IPS-11a (cell line): ENCODE measurements around the gene TCERG1.
"Not testable (repeated sequence)": the region's sequence is repeated elsewhere in the genome, so short reads cannot be mapped to it uniquely, and the experiment has no call there.

Experiments used
- H3K4me3 ChIP-seq: one replicate; pipeline ENCODE4 v1.5.1; 2013; ENCODE audit warnings: low read depth, low read length, control low read depth

Gene TCERG1

DNA sequence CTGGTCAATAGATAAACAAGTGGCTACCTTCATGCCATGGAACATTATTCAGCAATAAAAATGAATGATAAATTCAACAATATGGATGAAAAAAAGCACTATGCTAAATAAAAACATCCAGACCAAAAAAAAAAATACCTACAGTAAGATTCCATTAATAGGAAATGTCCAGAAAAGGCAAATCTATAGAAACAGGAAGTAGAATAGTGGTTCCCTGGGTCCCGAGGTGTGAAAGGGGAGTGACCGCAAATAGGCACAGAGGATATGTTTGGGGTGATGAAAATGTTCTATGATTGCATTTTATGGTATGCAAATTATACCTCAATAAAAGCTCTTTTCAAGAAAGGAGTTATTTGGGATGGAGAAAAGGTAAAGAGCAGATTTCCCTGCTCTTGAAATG lies 72.4 kb downstream of the TCERG1 start:
- no peak overlapping the region for H3K4me3 ChIP-seq

DNA sequence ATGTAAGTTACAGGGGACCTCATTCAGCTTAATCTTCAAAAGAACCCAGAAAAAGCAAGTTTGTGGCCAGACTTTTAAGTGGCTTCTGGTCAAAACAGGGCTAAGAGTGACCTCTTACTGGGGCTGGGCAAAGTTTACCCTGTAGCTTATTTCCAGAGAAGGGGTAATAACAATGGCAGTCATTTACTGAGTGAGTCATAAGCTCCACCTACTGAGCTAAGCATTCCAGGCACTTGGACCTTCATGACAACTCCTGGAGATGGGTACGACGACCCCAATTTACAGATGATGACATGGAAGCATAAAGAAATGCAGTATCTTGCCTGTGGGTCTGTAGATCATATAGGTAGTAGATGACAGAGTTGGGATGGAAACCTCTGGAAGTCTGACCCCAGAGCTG lies 73.6 kb downstream of the TCERG1 start:
- H3K4me3 ChIP-seq, result no peak overlapping the region

- H3K4me3 ChIP-seq, result no peak overlapping the region
Observed at GRCh38 chr5:146521403-146522106, 74.4 kb downstream of the TCERG1 start.

- no peak overlapping the region for H3K4me3 ChIP-seq
Observed at GRCh38 chr5:146523698-146524097, 76.6 kb downstream of the TCERG1 start.

DNA sequence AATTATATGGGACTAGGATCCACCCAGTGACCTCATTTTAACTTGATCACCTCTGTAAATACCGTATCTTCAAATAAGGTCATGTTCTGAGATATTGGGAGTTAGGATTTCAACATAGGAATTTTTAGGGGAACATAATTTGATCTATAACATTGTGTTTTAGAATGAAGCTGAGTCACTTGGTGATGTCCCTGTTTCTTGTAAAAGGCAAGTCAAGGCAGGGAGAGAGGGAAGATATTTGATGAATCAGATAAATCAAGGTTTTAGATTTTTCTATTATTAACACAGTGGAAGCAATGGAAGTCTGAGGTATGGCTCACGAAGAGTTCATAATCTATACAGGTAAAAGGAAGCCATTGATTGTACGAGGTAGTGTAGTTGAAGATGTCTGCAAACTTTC lies 80.7 kb downstream of the TCERG1 start:
- no peak overlapping the region for H3K4me3 ChIP-seq

- no peak overlapping the region for H3K4me3 ChIP-seq
Observed at GRCh38 chr5:146528236-146528635, 81.1 kb downstream of the TCERG1 start.

GRCh38 chr5:146529984-146530383 lies 82.9 kb downstream of the TCERG1 start:
- H3K4me3 ChIP-seq, result no peak overlapping the region

GRCh38 chr5:146533260-146533857 lies 86.2 kb downstream of the TCERG1 start:
- H3K4me3 ChIP-seq, result no peak overlapping the region

DNA sequence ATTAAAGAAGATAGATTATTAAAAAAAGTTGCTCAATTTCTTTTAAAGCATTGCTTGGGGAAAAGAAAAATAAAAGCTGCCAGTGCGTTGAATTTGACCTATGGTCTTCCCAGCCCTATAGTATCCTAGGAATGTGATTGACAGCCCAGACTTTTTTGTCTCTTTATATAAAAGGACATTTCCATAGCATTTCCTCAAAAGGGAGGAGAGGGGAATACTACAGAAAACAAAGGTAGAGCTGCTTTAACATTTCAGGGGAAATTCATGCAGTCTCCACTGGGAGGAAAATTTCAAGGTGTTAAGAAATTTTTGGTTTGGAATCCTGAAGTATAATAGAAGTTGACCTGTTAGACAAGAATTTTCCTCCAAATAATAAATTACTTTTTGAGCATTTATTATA lies 86.7 kb downstream of the TCERG1 start:
- no peak overlapping the region for H3K4me3 ChIP-seq

DNA sequence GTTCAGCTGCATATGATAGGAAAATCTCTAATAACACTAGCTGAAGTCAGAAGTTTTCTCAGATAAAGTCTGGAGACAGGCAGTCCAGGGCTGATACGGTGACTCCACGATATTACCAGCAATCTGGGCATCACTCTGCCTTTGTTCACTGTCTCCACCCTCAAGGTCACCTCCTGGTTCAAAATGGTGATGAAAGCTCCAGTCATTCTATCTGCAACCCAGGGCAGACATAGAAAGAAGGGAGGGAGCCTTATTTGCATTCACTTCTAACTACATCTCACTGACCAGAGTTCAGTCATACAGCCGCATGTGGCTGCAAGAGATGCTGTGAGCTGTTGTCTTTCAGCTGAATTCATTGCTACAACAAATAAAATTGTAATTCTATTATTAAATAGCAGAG lies 91.3 kb downstream of the TCERG1 start:
- H3K4me3 ChIP-seq, result no peak overlapping the region

- H3K4me3 ChIP-seq, result no peak overlapping the region
Observed at GRCh38 chr5:146539973-146540372, 92.8 kb downstream of the TCERG1 start.

GRCh38 chr5:146540414-146540813 lies 93.3 kb downstream of the TCERG1 start:
- H3K4me3 ChIP-seq, result no peak overlapping the region

DNA sequence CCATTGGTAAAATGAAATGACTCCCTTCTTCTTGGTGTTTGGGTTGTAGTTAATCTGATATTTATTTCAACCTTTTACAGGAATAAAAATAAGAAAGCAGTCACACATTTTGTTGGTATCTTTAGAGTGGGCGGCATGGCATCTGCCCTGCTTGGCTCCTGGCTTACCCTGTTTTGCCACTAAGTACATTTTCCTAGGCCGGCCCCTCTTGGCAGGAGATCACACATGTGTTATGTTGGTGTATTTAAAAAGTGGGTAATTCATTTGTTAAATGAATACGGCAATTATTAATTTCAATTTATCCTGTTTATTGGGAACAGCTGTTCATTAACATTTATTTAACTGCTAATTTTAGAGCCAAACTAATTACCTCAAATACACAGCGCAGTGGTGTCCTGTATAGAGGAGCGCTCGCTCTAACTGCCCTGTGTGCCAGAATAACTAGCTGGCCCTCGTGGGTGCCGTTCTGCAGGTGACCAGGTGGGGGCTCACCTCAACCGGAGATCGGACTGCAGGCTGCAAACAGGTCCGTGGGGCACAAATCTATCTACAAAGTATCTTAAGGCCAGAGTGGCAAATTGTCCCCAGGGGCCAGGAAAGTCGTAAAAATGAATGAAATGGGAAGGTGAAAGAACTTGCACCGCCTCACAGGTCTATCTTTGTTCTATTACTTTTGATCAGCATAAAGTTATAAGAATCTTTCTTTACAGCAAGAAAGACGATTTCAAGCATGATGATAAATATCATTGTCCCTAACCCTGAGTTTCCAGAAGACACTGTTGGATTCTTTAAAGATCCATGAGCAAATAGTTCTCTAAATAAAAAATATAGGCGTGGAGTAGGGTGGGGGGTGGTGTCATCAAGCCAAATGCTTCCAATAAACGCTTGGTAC lies 95.1 kb downstream of the TCERG1 start:
- H3K4me3 ChIP-seq, result no peak overlapping the region

DNA sequence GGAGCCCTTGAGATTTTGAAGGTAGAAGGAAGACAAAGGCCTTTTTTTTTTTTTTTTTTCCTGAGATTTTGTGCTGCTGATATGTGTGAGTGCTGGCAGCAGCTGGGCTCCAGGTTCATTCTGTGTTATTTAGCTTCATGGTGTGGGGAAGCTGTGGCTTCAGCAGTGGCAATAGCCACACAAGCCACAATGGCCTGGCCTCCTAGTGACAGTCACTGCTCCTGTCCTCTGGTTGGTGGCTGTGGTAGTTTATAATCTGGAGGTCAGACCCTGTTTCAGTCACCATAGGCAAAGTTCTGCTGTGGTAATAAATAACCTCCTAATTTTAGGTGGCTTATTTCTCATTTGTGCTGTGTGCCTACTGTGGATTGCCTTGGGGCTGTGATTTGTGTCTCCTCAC lies 97.1 kb downstream of the TCERG1 start:
- no peak overlapping the region for H3K4me3 ChIP-seq

DNA sequence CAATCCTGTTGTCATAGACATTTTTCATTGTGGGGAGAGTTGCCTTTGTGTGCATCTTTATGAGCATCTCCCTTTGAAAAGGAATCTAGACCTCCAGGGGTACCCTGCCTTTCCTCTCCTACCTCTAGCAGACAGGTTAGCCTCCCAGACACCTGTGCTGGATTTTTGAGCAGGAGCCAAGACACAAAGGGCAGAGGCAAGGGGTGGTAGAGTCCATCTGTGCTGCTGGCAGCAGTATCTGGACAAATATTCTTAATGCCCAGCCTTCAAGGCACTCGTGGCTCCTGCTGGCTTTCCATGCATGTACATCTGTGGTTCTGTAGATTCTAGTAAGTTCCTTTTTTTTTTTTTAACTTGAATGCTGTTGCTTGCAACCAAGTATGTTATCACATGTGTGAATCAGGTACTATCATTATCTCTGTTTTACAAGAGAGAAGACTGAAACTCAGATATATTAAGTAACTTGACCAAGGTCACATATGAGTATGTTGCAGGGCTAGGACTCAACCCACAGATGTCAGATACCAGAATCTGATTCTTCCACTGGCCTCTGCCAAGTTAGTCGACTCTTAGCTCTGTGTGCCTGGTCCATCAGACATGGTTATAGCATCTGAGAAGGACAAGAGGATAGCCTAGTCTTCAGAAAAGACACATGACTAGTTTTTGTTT lies 101.8 kb downstream of the TCERG1 start:
- no peak overlapping the region for H3K4me3 ChIP-seq

GRCh38 chr5:146549615-146550014 lies 102.5 kb downstream of the TCERG1 start:
- H3K4me3 ChIP-seq, result no peak overlapping the region

- H3K4me3 ChIP-seq, result no peak overlapping the region
Observed at GRCh38 chr5:146553446-146553845, 106.3 kb downstream of the TCERG1 start.

DNA sequence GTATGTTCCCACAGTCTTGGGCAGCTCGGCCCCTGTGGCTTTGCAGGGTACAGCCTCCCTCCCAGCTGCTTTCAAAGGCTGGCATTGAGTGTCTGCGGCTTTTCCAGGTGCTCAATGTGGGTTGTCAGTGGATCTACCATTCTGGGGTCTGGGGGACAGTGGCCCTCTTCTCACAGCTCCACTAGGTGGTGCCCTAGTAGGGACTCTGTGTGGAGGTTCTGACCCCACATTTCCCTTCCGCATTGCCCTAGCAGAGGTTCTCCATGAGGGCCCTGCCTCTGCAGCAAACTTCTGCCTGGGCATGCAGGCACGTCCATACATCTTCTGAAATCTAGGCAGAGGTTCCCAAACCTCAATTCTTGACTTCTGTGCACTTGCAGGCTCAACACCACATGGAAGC lies 109.8 kb downstream of the TCERG1 start:
- H3K4me3 ChIP-seq, result not testable (repeated sequence)

DNA sequence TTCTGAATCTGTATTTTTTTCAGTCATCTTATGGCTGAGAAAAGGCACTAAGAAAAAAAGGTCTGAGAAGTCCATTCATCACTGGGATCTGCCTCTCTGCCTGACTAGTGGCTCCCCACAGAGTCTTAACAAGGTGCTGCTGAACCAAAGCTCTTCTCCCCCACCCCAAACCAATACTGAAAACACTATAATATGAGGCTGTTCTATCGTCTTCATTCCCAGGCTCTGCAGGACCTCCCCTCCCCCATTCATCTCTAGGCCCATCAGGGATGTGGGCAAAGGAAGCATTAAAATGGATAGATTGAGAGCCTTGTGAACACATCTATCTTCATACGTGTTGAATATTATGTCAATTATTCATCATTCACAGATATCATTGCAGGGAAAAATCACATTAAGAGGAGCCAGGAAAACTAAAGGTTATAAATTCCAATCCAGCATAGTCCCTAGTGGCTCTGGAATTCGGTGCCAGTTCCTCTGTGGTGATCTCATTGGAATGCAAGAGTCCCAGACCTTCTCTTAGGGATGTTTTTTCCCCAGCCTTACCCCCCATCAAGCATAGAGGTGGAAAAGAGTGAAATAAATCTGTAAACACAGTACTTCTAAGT lies 113.2 kb downstream of the TCERG1 start:
- no peak overlapping the region for H3K4me3 ChIP-seq
